ENCODE results near the gene PPP1R1B.

- TF ChIP-seq, protein P1, sequence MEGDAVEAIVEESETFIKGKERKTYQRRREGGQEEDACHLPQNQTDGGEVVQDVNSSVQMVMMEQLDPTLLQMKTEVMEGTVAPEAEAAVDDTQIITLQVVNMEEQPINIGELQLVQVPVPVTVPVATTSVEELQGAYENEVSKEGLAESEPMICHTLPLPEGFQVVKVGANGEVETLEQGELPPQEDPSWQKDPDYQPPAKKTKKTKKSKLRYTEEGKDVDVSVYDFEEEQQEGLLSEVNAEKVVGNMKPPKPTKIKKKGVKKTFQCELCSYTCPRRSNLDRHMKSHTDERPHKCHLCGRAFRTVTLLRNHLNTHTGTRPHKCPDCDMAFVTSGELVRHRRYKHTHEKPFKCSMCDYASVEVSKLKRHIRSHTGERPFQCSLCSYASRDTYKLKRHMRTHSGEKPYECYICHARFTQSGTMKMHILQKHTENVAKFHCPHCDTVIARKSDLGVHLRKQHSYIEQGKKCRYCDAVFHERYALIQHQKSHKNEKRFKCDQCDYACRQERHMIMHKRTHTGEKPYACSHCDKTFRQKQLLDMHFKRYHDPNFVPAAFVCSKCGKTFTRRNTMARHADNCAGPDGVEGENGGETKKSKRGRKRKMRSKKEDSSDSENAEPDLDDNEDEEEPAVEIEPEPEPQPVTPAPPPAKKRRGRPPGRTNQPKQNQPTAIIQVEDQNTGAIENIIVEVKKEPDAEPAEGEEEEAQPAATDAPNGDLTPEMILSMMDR (IDR thresholded peaks at IDR 0.05): no peak
- no peak for TF ChIP-seq POLR2A (IDR thresholded peaks at IDR 0.05)
Measured at GRCh38 chr17:39607851-39608130, 19.0 kb upstream of the PPP1R1B start, which contains the start of gene NEUROD2.
